Measurements from ENCODE around the gene CCDC40. TPM values are rescaled to one million over a fixed set of nuclear protein-coding genes. Genes with fewer than 3 reads are reported as not detected.

Gene CCDC40
- polyA plus RNA-seq, 1 donor = 5.5 TPM

- no peak for DNase-seq (ENCODE audit: low read depth)
Observed at GRCh38 chr17:80000981-80001775, 35.3 kb upstream of the CCDC40 start.

DNA sequence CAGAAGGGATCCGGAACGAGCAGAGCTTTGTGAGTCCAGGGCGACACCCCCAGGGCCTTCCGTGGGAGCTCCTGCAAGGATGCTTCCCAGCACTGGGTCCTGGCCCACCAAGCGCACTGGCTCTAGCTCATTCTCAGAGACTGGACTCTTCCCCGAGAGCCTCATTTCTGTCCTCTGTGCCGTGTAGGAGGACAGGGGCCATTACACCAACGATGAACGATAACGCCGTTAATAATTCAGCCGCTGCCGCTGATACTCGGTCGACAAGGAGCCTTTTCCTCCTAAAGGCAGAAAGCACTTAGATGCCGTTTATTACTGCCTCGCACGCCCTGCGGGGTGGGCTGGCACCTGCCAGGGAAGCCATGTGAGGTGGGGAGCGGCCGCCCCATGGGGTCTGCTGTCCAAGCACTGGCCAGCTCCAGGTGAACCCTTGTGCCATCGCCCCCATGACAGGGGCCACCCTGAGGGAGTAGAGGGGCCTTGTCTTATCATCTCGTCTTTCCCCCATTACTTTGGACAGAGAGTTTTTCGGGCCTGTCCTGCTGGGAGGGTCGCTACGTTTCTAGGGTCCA lies 34.3 kb upstream of the CCDC40 start:
- DNase-seq (ENCODE audit: low read depth) = no peak

- DNase-seq (ENCODE audit: low read depth) = no peak
Observed at GRCh38 chr17:80002690-80003490, 33.6 kb upstream of the CCDC40 start.

- DNase-seq (ENCODE audit: low read depth) = no peak
Observed at GRCh38 chr17:80003969-80004368, 32.5 kb upstream of the CCDC40 start.

DNA sequence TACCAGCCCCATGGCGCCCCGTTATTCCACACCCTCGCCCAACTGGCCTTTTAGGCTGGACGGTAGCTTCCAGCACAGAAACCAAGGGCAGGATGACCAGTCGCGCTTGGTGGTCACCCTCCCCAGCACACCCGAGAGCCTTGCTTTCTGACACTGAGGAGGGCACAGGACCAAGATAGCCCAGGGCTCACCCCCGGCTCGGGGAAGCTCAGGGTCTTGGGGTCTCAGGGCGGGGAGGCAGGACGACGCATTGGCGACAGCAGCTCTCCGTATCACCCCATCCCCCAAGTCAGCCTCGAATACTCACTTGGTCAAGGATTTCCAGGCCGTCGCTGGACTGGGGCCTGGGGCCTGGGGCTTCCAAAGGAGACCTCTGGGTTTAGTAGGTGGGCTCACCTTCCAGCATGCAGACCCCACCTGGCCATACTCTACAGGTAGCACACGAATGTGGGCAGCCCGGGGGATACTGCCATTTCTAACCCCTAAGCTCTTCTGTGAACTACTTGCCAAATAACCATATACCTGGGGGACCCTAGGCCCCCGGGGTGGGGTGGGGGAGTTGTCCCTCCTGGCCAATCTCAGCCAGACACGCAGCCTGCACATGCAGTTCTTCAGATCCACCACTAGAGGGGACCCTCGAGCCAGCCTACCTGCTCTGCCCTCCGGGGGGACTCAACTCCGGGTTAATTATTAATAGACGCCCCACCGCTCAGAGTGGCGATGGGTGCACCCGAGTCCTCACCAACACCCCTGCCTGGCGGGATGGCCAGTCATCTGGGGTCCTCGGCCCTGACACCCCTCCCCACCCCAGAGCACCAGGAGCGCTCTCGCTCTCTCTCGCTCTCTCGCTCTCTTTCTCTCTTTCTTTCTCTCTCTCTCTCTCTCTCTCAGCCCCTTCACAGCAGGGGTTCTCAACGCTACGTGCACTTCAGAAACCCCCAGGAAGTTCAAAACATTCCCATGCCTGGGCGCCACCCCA lies 30.8 kb upstream of the CCDC40 start:
- DNase-seq (ENCODE audit: low read depth) = no peak

DNA sequence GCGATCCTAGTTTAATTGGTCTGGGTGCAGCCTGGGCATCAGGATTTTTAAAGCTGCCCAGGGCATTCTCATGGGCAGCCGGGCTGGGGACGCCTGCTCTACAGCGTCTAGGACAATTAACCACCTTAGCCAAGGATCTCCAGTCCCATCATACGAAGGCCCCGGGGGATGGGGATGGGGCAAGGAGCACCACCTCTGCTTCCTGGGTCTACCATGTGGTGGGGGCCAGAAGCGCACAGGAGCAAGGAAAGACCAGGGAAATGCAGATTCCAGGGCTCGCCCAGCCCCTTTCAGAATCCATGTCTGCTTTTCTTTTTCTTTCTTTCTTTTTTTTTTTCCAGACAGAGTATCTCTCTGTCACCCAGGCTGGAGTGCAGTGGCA lies 30.1 kb upstream of the CCDC40 start:
- no peak for DNase-seq (ENCODE audit: low read depth)

DNA sequence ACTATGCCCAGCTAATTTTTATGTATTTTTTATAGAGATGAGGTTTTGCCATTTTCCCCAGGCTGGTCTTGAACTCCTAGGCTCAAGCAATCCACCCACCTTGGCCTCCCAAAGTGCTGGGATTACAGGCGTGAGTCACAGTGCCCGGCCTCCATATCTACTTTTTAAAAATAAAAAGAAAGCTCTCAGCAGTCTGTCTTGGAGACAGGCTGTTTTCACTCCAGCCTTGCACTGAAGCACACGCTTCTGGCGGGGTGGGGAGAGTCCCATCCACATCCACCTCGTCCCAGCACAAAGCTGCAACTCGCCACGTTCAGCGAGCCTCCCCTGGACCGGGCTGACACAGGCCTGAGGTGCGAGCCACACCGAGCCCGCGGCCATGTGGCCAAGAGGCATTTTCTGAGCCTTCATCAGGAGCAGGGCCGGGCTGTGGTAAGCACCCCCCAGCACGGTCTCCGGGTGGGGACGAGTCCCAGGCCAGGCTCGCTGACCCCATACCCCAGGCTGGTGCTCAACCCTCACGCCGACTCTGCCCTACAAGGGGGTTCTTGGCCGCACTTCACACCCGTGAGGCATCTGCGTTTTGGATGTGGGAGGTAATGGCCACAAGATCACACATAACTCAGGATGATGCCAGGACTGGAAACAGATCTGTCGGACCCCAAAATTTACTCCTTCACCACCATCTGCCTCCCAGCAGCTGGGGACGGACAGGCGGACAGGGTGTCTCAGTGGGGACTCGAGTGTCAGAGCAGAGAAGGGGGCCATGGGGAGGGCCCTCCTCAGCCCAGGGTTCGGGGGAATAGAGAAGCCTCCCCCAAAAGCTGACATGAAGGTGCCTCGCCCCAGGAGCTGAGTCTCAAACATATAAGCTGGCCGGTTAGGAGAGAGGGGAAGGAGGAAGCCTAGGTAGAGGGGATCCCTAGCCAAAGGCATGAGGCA lies 29.4 kb upstream of the CCDC40 start:
- DNase-seq (ENCODE audit: low read depth) = no peak

- no peak for DNase-seq (ENCODE audit: low read depth)
Observed at GRCh38 chr17:80007939-80008338, 28.5 kb upstream of the CCDC40 start.

DNA sequence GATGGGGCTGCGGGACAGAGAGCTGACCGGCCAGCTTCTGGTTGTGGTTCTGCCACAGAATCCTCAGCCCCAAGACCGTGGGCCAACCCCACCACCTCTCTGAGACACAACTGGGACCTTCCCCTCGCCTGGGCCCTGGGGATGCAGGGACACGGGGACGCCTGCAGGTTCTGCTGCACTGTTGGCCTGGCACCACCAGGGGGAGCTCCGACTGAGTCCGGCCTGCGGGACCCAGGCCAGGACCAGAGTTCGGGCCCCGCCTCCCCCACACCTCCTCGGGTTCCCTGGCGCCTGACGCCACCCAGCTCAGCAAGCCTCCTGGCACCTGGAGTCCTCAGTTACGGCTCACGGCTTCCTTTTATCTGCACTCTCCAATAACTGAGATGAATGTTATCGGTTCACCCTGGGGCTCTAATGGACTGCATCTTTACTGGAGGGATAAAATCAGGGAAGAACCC lies 28.0 kb upstream of the CCDC40 start:
- DNase-seq (ENCODE audit: low read depth) = no peak

GRCh38 chr17:80008848-80009247 lies 27.6 kb upstream of the CCDC40 start:
- no peak for DNase-seq (ENCODE audit: low read depth)

DNA sequence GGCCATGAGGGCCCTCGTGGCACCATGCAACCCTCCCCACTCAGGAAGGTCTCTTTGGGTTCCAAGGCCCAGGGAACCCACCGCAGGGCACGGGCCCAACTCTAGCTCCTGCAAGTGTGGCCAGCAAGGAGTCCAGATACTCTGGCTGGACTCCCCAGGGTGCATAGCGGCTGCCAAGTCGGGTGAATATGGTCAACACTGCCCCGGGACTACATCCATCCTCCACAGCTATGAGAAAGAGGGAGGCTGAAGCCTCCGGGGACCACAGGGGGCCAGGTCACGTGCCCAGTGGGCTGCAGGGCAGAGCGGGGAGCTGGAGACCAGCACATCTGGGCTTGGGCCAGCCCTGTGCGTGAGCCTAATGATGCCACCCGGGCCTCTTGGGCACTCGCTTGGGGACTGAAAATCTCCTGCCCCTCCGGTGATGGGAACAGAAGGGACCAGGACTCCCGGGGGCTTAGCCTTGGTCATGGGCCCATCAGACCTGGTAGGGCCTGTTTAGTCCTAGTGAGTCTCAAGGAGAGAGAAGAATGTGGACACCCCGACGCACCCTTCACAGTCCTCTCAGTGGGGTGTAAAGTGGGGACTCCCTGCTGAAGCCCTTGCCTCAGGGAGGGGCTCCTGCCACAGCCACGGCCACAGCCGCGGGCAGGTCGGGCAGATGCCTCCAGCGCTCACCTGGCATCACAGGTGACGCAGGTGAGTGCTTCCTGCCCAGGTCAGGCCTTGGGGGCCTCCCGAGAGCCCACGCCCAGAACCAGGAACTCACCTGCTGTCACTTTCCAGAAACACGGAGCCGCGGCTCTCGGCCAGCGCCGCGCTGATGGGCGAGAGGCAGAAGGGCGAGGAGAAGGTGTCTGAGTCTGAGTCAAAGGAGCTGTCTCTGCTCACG lies 26.8 kb upstream of the CCDC40 start:
- DNase-seq (ENCODE audit: low read depth) = no peak

DNA sequence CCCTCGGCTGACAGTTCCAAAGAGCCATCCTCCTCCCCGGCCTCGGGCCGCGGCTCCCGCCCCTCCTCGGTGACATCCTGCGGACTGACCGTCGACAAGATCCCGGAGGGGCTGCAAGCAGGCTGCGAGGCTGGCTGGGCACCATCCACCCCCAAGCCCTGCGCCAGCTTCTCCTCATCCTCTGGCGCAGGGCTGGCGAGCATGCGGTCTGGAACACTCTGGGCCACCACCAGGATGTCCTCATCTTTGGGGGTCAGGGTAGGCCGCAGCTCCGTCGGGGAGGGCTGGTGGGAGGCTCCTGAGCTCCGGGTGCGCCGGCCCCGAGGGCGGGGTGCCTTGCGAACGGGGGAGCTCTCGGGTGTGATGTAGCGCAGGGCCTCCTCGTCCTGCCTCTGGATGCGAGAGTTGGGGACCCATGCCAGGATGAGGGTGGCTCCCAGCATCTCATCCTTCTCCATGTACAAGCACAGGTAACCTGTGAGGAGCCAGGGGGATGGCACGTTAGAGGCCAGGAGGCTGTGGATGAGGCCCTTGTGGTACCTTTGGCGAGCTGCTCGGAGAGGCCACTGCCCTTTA lies 26.1 kb upstream of the CCDC40 start:
- no peak for DNase-seq (ENCODE audit: low read depth)

DNA sequence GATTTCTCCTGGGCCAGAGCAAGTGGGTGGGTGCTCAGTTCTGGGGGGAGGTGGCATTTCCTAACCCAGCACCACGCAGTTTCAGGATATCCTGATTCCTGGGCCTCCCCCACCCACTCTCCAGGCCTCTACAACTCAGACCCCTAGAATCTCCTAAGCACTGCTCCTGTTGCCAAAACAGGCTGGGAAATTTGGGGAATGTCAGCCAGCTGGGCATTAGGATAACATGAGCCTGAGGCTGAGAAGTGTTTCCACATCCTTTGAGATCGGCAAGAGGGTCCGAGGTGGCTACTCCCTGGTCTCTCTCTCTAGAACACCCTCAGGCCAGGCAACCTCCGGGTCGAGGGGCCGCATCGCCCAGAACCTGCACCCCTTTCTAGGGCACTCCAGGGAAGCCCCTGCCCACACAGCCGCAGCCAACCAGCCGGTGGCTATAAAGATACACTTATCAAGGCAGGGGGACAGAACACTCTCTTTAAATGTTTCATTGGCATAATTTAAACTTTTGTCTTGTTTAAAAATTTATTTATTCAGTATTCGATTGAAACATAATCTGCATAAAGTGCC lies 24.4 kb upstream of the CCDC40 start:
- DNase-seq (ENCODE audit: low read depth) = no peak

- no peak for DNase-seq (ENCODE audit: low read depth)
Observed at GRCh38 chr17:80012765-80013741, 23.4 kb upstream of the CCDC40 start.

GRCh38 chr17:80017226-80018010 lies 19.0 kb upstream of the CCDC40 start:
- no peak for DNase-seq (ENCODE audit: low read depth)

GRCh38 chr17:80018917-80019651 lies 17.4 kb upstream of the CCDC40 start:
- DNase-seq (ENCODE audit: low read depth) = no peak

Data from forelimb muscle (tissue), 1 donor.